Fibroblast of pulmonary artery (primary cell): ENCODE data around the gene ERC1.
"Not testable (repeated sequence)": the region's sequence is repeated elsewhere in the genome, so short reads cannot be mapped to it uniquely, and the experiment has no call there.

Experiments used
- DNase-seq: peaks from one replicate; pipeline ENCODE4 v3.0.0-alpha.2; 2010; ENCODE audit warnings: low read depth
- H3K4me3 ChIP-seq: replicated peaks from 2 replicates; pipeline ENCODE4 v1.5.1; 2011; ENCODE audit warnings: low read depth, mild to moderate bottlenecking, control low read depth, low read length, moderate library complexity
- TF ChIP-seq, protein P1 (sequence below): IDR thresholded peaks from 2 replicates; pipeline ENCODE4 v1.5.1; 2011; ENCODE audit warnings: mild to moderate bottlenecking, control low read depth, low read length, inconsistent platforms; ENCODE audit errors: missing control alignments

Gene ERC1

DNA sequence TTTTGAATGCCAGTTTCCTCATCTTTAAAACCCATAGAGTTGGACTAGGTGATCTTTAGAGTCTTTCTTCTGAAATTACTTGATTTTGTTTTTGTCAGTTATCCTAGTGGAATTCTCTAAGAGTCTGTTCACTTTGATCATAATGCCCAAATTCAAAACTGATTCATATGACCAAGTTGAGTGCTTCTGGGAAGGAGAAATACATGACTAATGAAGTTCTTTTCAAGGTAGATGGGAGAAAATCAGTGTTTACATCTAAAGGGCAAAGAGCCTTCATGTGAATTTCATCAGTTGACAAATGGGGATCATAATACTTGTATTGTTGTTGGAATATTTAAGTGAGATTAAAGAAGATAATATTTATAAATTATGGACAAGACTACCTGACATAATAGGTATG is 53.2 kb downstream of the ERC1 start:
- DNase-seq = no peak
- TF ChIP-seq, protein P1, sequence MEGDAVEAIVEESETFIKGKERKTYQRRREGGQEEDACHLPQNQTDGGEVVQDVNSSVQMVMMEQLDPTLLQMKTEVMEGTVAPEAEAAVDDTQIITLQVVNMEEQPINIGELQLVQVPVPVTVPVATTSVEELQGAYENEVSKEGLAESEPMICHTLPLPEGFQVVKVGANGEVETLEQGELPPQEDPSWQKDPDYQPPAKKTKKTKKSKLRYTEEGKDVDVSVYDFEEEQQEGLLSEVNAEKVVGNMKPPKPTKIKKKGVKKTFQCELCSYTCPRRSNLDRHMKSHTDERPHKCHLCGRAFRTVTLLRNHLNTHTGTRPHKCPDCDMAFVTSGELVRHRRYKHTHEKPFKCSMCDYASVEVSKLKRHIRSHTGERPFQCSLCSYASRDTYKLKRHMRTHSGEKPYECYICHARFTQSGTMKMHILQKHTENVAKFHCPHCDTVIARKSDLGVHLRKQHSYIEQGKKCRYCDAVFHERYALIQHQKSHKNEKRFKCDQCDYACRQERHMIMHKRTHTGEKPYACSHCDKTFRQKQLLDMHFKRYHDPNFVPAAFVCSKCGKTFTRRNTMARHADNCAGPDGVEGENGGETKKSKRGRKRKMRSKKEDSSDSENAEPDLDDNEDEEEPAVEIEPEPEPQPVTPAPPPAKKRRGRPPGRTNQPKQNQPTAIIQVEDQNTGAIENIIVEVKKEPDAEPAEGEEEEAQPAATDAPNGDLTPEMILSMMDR = no peak
- no peak overlapping the region for H3K4me3 ChIP-seq

DNA sequence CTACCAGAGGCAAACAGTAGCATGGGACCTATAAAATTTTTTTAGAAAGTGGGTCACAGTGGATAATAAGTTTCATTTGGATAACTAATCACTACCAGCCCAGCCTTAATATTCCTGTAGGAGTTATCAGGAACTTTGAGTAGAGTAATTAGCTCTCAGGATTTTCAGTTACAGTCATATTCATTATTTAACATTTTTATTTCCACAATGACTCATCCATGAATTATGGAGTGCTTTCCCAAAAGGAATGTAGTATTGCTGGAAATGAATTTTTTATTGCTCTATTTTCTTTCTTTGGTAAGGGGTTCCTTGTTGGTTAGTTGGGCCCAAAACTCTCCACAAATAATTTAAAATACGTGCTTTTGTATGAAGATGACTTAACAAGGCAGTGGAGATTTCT is 53.7 kb downstream of the ERC1 start:
- peak; percentile 47 for DNase-seq
- H3K4me3 ChIP-seq = no peak overlapping the region

DNA sequence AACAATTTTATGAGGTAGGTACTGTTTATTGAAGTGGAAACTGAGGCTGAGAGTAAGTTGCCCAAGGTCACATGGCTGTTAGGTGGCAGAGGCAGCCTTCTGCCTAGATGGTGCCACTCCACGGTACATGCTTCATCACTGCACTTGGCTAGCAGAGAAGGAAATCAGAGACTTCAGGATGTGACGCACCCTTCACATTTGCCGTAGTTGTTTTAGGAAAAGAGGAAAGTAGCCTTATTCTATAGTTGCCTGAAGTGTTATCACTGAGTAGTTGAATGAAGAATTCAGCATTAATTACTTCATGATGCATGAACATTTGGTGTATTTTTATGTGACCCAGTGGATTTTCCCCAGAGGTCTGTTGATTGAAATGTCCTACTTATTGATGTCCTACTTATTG is 55.7 kb downstream of the ERC1 start:
- TF ChIP-seq, protein P1 = no peak
- no peak overlapping the region for H3K4me3 ChIP-seq
- DNase-seq = peak; percentile 23

More for the DNA sequence above, 53.7 kb downstream of the ERC1 start:
- TF ChIP-seq, protein P1 = no peak

DNA sequence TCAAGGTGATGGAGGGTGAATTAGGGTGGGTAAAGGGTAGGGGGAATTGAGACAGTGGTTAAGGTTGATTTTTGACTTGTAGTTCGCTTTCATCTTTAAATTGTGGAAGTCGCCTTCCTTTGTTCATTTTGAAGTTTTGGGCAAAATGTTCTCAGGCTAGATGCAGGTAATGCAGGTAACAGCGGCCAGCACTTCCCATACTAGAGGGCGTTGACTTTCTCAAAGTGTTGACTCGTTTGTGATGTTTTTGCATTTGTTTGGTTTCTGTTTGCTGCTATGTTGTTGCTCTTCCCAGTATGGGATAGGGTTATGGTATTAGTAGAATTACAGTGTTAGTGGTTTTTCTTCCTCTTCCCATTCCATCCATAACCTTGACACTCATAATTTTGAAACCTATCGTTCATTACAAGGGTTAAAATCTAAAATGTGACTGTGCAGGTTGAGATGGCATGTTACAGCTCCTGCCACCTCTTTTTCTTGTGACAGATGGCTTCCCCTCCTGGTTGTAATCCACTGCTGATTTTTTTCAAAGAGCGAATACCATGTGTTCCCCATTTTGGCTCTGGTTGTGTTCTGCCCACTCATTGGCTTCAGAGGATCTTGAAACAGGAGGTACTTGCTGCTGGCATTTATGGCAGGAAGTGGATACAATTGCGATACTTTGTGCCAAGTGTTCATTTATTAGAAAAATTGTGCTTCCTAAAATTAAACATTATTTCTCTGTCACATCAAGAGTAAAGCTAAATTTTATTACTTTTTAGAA is 57.1 kb downstream of the ERC1 start:
- DNase-seq = no peak
- TF ChIP-seq, protein P1 = no peak
- no peak overlapping the region for H3K4me3 ChIP-seq

DNA sequence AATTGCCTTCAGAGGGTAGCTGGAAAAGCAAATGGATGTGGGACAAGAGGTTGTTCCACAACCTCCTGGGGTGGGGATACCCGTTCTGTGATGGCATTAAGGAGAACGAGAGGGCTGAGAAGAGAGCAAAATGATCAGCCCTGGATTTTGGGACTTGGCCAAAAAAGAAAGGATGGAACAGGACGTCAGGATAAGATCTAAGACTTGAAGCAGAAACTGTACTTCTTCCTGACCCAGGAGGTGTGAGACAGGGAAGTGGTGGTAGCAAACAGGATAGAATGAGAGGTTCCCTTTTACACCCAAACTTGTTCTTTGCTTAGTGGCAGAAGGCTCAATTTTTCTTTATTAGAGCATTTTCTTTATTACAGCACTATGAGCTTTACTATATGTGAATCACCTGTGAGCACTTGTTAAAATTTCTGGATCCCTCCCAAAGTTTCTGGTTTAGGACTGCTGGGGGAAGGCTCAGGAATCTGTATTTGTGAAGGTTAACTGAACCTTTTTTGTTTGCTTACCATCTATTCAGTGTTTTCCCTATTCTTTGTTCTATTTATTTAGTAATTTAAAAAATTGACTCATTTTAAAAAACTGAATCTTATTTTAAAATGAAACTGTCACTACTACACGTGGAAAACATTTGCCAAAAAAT is 59.2 kb downstream of the ERC1 start:
- DNase-seq = no peak
- TF ChIP-seq, protein P1 = no peak

DNA sequence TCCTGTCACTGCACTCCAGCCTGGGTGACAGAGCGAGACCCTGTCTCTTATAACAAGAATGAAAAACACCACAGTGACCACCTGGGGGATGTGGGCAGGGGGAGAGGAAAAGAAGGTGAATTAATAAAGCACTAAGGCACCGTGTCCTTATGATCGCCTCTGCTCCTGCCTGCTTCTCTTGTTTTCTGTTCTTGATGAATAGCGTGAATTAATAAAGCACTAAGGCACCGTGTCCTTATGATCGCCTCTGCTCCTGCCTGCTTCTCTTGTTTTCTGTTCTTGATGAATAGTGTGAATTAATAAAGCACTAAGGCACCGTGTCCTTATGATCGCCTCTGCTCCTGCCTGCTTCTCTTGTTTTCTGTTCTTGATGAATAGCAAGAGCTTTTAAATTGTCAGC is 60.6 kb downstream of the ERC1 start:
- not testable (repeated sequence) for H3K4me3 ChIP-seq, DNase-seq

More for the DNA sequence above, 59.2 kb downstream of the ERC1 start:
- H3K4me3 ChIP-seq = no peak overlapping the region

DNA sequence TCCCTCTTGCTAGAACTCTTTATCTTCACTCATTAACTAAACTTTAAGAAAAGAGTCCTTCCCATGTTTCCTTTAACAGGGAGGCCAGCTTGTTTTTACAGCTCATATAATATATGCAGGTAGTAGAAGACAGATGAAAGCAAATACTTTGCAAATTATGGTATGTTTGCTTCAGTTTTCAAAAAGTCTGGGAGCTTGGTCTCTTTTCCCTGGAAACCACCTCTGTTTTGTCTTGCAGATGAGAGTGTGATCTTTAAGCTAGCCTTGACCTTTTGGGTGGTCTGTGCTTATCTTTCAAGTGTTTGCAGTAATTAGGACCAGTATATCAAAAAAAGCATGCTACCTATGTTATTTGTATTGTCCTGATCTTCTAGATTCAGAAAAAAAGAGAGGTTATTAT is 62.7 kb downstream of the ERC1 start:
- TF ChIP-seq, protein P1 = no peak
- no peak for DNase-seq
- H3K4me3 ChIP-seq = no peak overlapping the region
